Tibial nerve (tissue), 4 donors: Measurements from ENCODE around the gene PCBP3. TPM values are rescaled to one million over a fixed set of nuclear protein-coding genes. Genes with fewer than 3 reads are reported as not detected.
"Not testable (repeated sequence)": the region's sequence is repeated elsewhere in the genome, so short reads cannot be mapped to it uniquely, and the experiment has no call there.

ENCODE experiments used
- DNase-seq, 2 donors: peaks; one replicate each; pipeline ENCODE4 v3.0.0-alpha.2; 2019; ENCODE audit warnings: low spot score in 2 of 2
- H3K27ac ChIP-seq, 4 donors: fragments of 200-600 bp; sonication (generic) in 3 of 4; one replicate each; pipeline ENCODE4 v1.5.1; 2017 to 2019; ENCODE audit warnings: mild to moderate bottlenecking in 1 of 4
- H3K27me3 ChIP-seq, 2 donors: fragments of 200-600 bp; sonication (generic) in 1 of 2; one replicate each; pipeline versions ENCODE4 v1.5.1 to v1.6.0; 2017 to 2019
- H3K36me3 ChIP-seq, 3 donors: fragments of 200-600 bp; sonication (generic); one replicate each; pipeline ENCODE4 v1.5.1; 2018 to 2019
- H3K4me1 ChIP-seq, 4 donors: fragments of 200-600 bp; sonication (generic) in 3 of 4; one replicate each; pipeline ENCODE4 v1.5.1; 2017 to 2019
- H3K4me3 ChIP-seq, 4 donors: fragments of 200-600 bp; sonication (generic) in 3 of 4; one replicate each; pipeline ENCODE4 v1.5.1; 2017 to 2019; ENCODE audit warnings: mild to moderate bottlenecking in 1 of 4, moderate library complexity in 1 of 4
- H3K9me3 ChIP-seq, 4 donors: fragments of 200-600 bp; sonication (generic) in 3 of 4; one replicate each; pipeline ENCODE4 v1.5.1; 2017 to 2019
- CTCF ChIP-seq, 5 experiments: fragments of 200-600 bp in 3 of 5; fragments of 450-650 bp in 2 of 5; sonication (generic) in 3 of 5; IDR thresholded peaks; one replicate each; pipeline ENCODE4 v1.5.1; 2016 to 2019; ENCODE audit warnings: antibody characterized with exemption in 5 of 5, mild to moderate bottlenecking in 3 of 5, moderate library complexity in 2 of 5
- EP300 ChIP-seq, 2 donors: sonication (generic); formaldehyde crosslinking; IDR thresholded peaks; one replicate each; pipeline ENCODE4 v1.6.1; 2017; ENCODE audit warnings: antibody characterized with exemption in 2 of 2, mild to moderate bottlenecking in 1 of 2
- POLR2A ChIP-seq, 2 donors: fragments of 450-650 bp; IDR thresholded peaks; one replicate each; pipeline ENCODE4 v1.6.1; 2017; ENCODE audit warnings: antibody characterized with exemption in 2 of 2, mild to moderate bottlenecking in 2 of 2, moderate library complexity in 2 of 2
- WGBS, 2 donors: methylation state at CpG; one replicate each; pipeline ENCODE4 v1.1.5; 2018; 5-methylcytosine and 5-hydroxymethylcytosine counted together
- total RNA-seq, 4 donors: library from RNA; depleted of rRNA; stranded (reverse); fragments of >200 nt; gene quantifications; one replicate each; pipeline ENCODE4 v1.1.0, GENCODE V29; 2016

Gene PCBP3
- total RNA-seq, 4 donors from 2014 or later = 4.2 to 13.4 (median 9.6) TPM

DNA sequence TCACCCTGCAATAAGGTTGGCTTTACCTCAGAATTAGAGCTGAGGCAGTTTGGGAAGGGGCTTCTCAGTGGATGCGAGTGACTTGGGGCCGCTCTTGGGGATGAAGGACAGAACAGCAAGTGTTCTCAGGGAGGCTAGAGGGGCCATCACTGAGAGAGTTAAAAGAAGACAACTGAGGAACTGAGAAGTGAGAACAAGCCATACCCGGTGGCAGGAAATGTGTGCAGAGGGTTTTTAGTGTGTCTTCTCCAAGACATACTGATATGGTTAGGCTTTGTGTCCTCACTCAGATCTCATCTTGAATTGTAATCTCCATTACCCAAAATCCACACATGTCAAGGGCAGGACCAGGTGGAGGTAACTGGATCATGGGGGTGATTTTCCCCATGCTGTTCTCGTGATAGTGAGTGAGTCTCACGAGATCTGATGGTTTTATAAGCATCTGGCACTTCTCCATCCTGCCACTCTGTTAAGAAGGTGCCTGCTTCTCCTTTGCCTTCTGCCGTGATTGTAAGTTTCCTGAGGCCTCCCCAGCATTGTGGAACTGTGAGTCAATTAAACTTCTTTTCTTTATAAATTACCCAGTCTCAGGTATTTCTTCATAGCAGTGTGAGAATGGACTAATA lies 75.8 kb downstream of the PCBP3 start:
- WGBS, 2 donors = 73 to 76% methylated on average over 6 of the region's 6 CpGs
- Histone ChIP-seq H3K27me3 (no peaks in the 10 kb centered on the region), H3K9me3 (no peaks in the 10 kb centered on the region), H3K4me3 (no peak overlapping the region), H3K36me3 (no peaks in the 10 kb centered on the region), H3K4me1 (peaks cover 0 to 4% (median 0%) of the 10 kb centered on the region in 4 donors), H3K27ac (no peak overlapping the region)
- no peak for DNase-seq
- TF ChIP-seq EP300 (IDR thresholded peaks at IDR 0.05) (no peak), POLR2A (IDR thresholded peaks at IDR 0.05) (no peak), CTCF (IDR thresholded peaks at IDR 0.05) (no peak)

GRCh38 chr21:45720204-45720603 lies 76.7 kb downstream of the PCBP3 start:
- H3K27ac ChIP-seq, H3K4me1 ChIP-seq, H3K36me3 ChIP-seq, H3K9me3 ChIP-seq, H3K4me3 ChIP-seq, DNase-seq, H3K27me3 ChIP-seq: not testable (repeated sequence)
- 73 to 100% methylated on average over 1 of the region's 1 CpG for WGBS, 2 donors

GRCh38 chr21:45721671-45722070 lies 78.1 kb downstream of the PCBP3 start:
- H3K27me3 ChIP-seq = no peaks in the 10 kb centered on the region
- no peaks in the 10 kb centered on the region for H3K36me3 ChIP-seq
- DNase-seq = no peak
- no peaks in the 10 kb centered on the region for H3K9me3 ChIP-seq
- TF ChIP-seq POLR2A (IDR thresholded peaks at IDR 0.05) = no peak
- no peak for TF ChIP-seq EP300 (IDR thresholded peaks at IDR 0.05)
- TF ChIP-seq CTCF (IDR thresholded peaks at IDR 0.05) = no peak
- 51 to 61% methylated on average over 6 of the region's 6 CpGs for WGBS, 2 donors
- no peak overlapping the region for H3K4me3 ChIP-seq
- peaks cover 0 to 4% (median 0%) of the 10 kb centered on the region in 4 donors for H3K4me1 ChIP-seq
- no peak overlapping the region for H3K27ac ChIP-seq

GRCh38 chr21:45723049-45723958 lies 79.8 kb downstream of the PCBP3 start:
- DNase-seq = no peak
- Histone ChIP-seq H3K36me3 (no peaks in the 10 kb centered on the region), H3K27ac (no peak overlapping the region), H3K27me3 (no peaks in the 10 kb centered on the region), H3K9me3 (no peaks in the 10 kb centered on the region), H3K4me3 (no peak overlapping the region), H3K4me1 (peaks cover 0 to 4% (median 0%) of the 10 kb centered on the region in 4 donors)
- TF ChIP-seq CTCF (IDR thresholded peaks at IDR 0.05) (no peak), EP300 (IDR thresholded peaks at IDR 0.05) (no peak), POLR2A (IDR thresholded peaks at IDR 0.05) (no peak)
- WGBS, 2 donors = 85 to 89% methylated on average over 10 of the region's 10 CpGs

DNA sequence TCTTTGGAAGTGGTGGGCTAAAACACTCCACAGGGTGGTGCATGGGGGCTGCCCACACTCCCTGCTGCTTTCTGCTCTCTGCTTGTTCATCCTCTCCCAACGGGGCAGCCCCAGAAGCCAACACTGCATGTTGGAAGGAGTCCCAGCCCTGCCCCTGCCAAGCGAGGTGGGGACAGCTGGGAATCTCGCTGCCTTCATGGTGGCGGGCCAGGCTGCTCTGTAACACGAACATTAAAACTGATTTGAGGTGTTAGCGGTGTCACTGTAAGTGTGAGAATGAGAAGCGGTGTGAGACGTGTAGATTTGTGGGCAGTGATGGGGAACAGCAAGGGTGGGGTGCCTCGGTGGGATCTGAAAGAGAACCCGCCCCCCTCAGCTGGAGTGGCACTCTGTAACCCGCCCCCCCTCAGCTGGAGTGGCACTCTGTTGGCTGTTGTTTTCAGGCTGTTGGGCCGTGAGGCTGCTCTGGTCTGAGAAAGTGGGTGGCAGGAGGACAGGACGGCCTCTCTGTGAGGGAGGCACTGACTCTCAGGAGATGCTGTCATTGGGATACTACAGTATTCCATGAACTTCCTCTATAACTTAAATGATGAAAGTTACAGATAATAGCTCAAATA lies 80.9 kb downstream of the PCBP3 start:
- H3K27ac ChIP-seq = no peak overlapping the region
- H3K4me3 ChIP-seq = no peak overlapping the region
- no peaks in the 10 kb centered on the region for H3K36me3 ChIP-seq
- H3K4me1 ChIP-seq = peaks cover 0 to 4% (median 0%) of the 10 kb centered on the region in 4 donors
- H3K27me3 ChIP-seq = no peaks in the 10 kb centered on the region
- no peaks in the 10 kb centered on the region for H3K9me3 ChIP-seq
- TF ChIP-seq EP300 (IDR thresholded peaks at IDR 0.05) (no peak), POLR2A (IDR thresholded peaks at IDR 0.05) (no peak), CTCF (IDR thresholded peaks at IDR 0.05) (no peak)
- DNase-seq = no peak
- 51 to 52% methylated on average over 13 of the region's 13 CpGs for WGBS, 2 donors
